Measurements from ENCODE around the gene NT5DC1. TPM values are rescaled to one million over a fixed set of nuclear protein-coding genes. Genes with fewer than 3 reads are reported as not detected.

The NT5DC1 gene
- total and polyA plus RNA-seq, 2 donors (not counting 1 experiment from before 2014, with no cell fraction given), result 26.4 to 54.8 TPM

GRCh38 chr6:116206231-116206903 lies 105.7 kb downstream of the NT5DC1 start:
- DNase-seq, result no peak
- Mint-ChIP-seq H3K27ac (no peak overlapping the region), H3K27me3 (no peaks in the 10 kb centered on the region), H3K4me1 (no peaks in the 10 kb centered on the region), H3K9me3 (ENCODE audit: insufficient read depth) (no peaks in the 10 kb centered on the region), H3K4me3 (no peak overlapping the region)
- Histone ChIP-seq H3K4me1 (ENCODE audit: control insufficient read depth in 2 of 2, insufficient read depth in 2 of 2, low read length in 2 of 2) (no peaks in the 10 kb centered on the region), H2AFZ (ENCODE audit: insufficient read depth, low read depth, low read length, poor library complexity, severe bottlenecking) (no peak overlapping the region), H3K4me3 (ENCODE audit: control extremely low read depth in 1 of 5, extremely low read depth in 1 of 5, insufficient read depth in 1 of 5, low read depth in 2 of 5, low read length in 4 of 5) (no peak overlapping the region), H3K79me2 (ENCODE audit: control insufficient read depth, insufficient read depth, low read length) (no peaks in the 10 kb centered on the region), H3K36me3 (replicated peaks in 1 of 2; ENCODE audit: control extremely low read depth in 1 of 2, control insufficient read depth in 1 of 2, extremely low read depth in 1 of 2, insufficient read depth in 2 of 2, low read length in 1 of 2) (peaks cover 0 to 3% of the 10 kb centered on the region in 2 experiments), H3K9ac (ENCODE audit: low read length) (no peak overlapping the region), H3K9me3 (ENCODE audit: control extremely low read depth in 1 of 3, control insufficient read depth in 2 of 3, insufficient read depth in 1 of 3, low read length in 2 of 3) (no peaks in the 10 kb centered on the region), H3K27me3 (replicated peaks in 1 of 4; ENCODE audit: control extremely low read depth in 1 of 4, control insufficient read depth in 3 of 4, insufficient read depth in 4 of 4, low read length in 3 of 4) (no peaks in the 10 kb centered on the region), H3K4me2 (replicated peaks; ENCODE audit: low read depth, low read length, poor library complexity, severe bottlenecking) (no peak overlapping the region), H4K20me1 (ENCODE audit: control insufficient read depth, insufficient read depth, low read length, poor library complexity, severe bottlenecking) (no peaks in the 10 kb centered on the region), H3K27ac (ENCODE audit: low read length in 2 of 2) (no peak overlapping the region)
- ATAC-seq (ENCODE audit: low read depth), result no peak
- intact Hi-C loops (cut with micrococcal nuclease), result no loop called here
- ChIA-PET CTCF (interaction anchor here (2.4 kb wide), 1 partner anchor 11 kb away, joined by 11 read pairs; no protein-coding TSS in a partner anchor), POLR2A (no interaction called here)
- WGBS (ENCODE audit: insufficient coverage), result no CpG with 5 or more reads among the region's 1 CpG
- no peak for TF ChIP-seq CTCF (IDR thresholded peaks at IDR 0.05)
- no peak for TF ChIP-seq EZH2 (IDR thresholded peaks at IDR 0.05; ENCODE audit: borderline replicate concordance, insufficient read depth, low read depth, low read length, poor library complexity, severe bottlenecking)

GRCh38 chr6:116208056-116208785 lies 107.6 kb downstream of the NT5DC1 start:
- no peak for ATAC-seq (ENCODE audit: low read depth)
- Histone ChIP-seq H4K20me1 (ENCODE audit: control insufficient read depth, insufficient read depth, low read length, poor library complexity, severe bottlenecking) (no peaks in the 10 kb centered on the region), H3K36me3 (replicated peaks in 1 of 2; ENCODE audit: control extremely low read depth in 1 of 2, control insufficient read depth in 1 of 2, extremely low read depth in 1 of 2, insufficient read depth in 2 of 2, low read length in 1 of 2) (peaks cover 0 to 3% of the 10 kb centered on the region in 2 experiments), H3K4me3 (ENCODE audit: control extremely low read depth in 1 of 5, extremely low read depth in 1 of 5, insufficient read depth in 1 of 5, low read depth in 2 of 5, low read length in 4 of 5) (no peak overlapping the region), H3K27ac (ENCODE audit: low read length in 2 of 2) (no peak overlapping the region), H3K79me2 (ENCODE audit: control insufficient read depth, insufficient read depth, low read length) (no peaks in the 10 kb centered on the region), H3K9me3 (ENCODE audit: control extremely low read depth in 1 of 3, control insufficient read depth in 2 of 3, insufficient read depth in 1 of 3, low read length in 2 of 3) (no peaks in the 10 kb centered on the region), H3K9ac (ENCODE audit: low read length) (no peak overlapping the region), H3K4me2 (replicated peaks; ENCODE audit: low read depth, low read length, poor library complexity, severe bottlenecking) (no peak overlapping the region), H3K4me1 (ENCODE audit: control insufficient read depth in 2 of 2, insufficient read depth in 2 of 2, low read length in 2 of 2) (no peaks in the 10 kb centered on the region), H2AFZ (ENCODE audit: insufficient read depth, low read depth, low read length, poor library complexity, severe bottlenecking) (no peak overlapping the region), H3K27me3 (replicated peaks in 1 of 4; ENCODE audit: control extremely low read depth in 1 of 4, control insufficient read depth in 3 of 4, insufficient read depth in 4 of 4, low read length in 3 of 4) (no peaks in the 10 kb centered on the region)
- Mint-ChIP-seq H3K9me3 (ENCODE audit: insufficient read depth) (no peaks in the 10 kb centered on the region), H3K27ac (no peak overlapping the region), H3K4me3 (no peak overlapping the region), H3K27me3 (no peaks in the 10 kb centered on the region), H3K4me1 (no peaks in the 10 kb centered on the region)
- ChIA-PET CTCF (interaction anchor here (1.2 to 2.4 kb wide), 2 partner anchors 9 to 96 kb away, joined by 3 to 11 read pairs; no protein-coding TSS in a partner anchor), POLR2A (no interaction called here)
- 90% methylated on average over 2 of the region's 4 CpGs for WGBS (ENCODE audit: insufficient coverage)
- intact Hi-C loops (cut with micrococcal nuclease), result no loop called here
- no peak for DNase-seq
- TF ChIP-seq CTCF (IDR thresholded peaks at IDR 0.05), result no peak
- TF ChIP-seq EZH2 (IDR thresholded peaks at IDR 0.05; ENCODE audit: borderline replicate concordance, insufficient read depth, low read depth, low read length, poor library complexity, severe bottlenecking), result no peak
